GM12878 (cell line): ENCODE measurements around the gene NEURL3.

Experiments
- REST ChIP-seq: IDR thresholded peaks from 2 replicates; pipeline ENCODE4 v1.6.1; 2012; ENCODE audit warnings: mild to moderate bottlenecking, low read depth, low read length
- YY1 ChIP-seq: IDR thresholded peaks from 2 replicates; pipeline ENCODE4 v1.6.1; 2011; ENCODE audit warnings: low read depth, mild to moderate bottlenecking, low read length
- TF ChIP-seq, protein P1 (sequence below): IDR thresholded peaks from 2 replicates; pipeline ENCODE4 v1.6.1; 2012; ENCODE audit warnings: low read depth, low read length, improper control_type of control experiment

- no peak for TF ChIP-seq REST
- TF ChIP-seq, protein P1, sequence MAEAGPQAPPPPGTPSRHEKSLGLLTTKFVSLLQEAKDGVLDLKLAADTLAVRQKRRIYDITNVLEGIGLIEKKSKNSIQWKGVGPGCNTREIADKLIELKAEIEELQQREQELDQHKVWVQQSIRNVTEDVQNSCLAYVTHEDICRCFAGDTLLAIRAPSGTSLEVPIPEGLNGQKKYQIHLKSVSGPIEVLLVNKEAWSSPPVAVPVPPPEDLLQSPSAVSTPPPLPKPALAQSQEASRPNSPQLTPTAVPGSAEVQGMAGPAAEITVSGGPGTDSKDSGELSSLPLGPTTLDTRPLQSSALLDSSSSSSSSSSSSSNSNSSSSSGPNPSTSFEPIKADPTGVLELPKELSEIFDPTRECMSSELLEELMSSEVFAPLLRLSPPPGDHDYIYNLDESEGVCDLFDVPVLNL, result no peak
- no peak for TF ChIP-seq YY1
Observed at GRCh38 chr2:96537066-96537733, 32.0 kb upstream of the NEURL3 start.
